Glomerular endothelial cell (primary cell): ENCODE measurements around the gene ROBO4. TPM values are rescaled to one million over a fixed set of nuclear protein-coding genes. Genes with fewer than 3 reads are reported as not detected.

ENCODE experiments used
- DNase-seq: peaks from one replicate; pipeline ENCODE4 v3.0.0-alpha.2; 2011; ENCODE audit warnings: low read depth, low spot score; ENCODE audit errors: extremely low read depth
- total RNA-seq: library from RNA; depleted of rRNA; stranded (reverse); fragments of >200 nt; gene quantifications from 2 replicates; pipeline ENCODE4 v1.2.3, GENCODE V29; 2015

ROBO4 gene
- total RNA-seq, 1 donor from 2014 or later, result 785 TPM

- no peak for DNase-seq
Measured at GRCh38 chr11:124890683-124891372, 6.8 kb downstream of the ROBO4 start.

- DNase-seq, result no peak
Measured at GRCh38 chr11:124890151-124890550, 7.5 kb downstream of the ROBO4 start.

GRCh38 chr11:124889191-124890091 is 8.2 kb downstream of the ROBO4 start:
- no peak for DNase-seq

- no peak for DNase-seq
Measured at GRCh38 chr11:124887667-124888013, 10.0 kb downstream of the ROBO4 start.

- DNase-seq, result no peak
Measured at GRCh38 chr11:124886978-124887666, 10.5 kb downstream of the ROBO4 start.

- DNase-seq, result no peak
Measured at GRCh38 chr11:124886476-124886875, 11.2 kb downstream of the ROBO4 start.

- no peak for DNase-seq
Measured at GRCh38 chr11:124884869-124885479, 12.7 kb downstream of the ROBO4 start.

- DNase-seq, result no peak
Measured at GRCh38 chr11:124884340-124884739, 13.3 kb downstream of the ROBO4 start.

GRCh38 chr11:124882339-124883071 is 15.2 kb downstream of the ROBO4 start:
- DNase-seq, result no peak

- no peak for DNase-seq
Measured at GRCh38 chr11:124880958-124881357, 16.7 kb downstream of the ROBO4 start.

- no peak for DNase-seq
Measured at GRCh38 chr11:124880290-124880611, 17.4 kb downstream of the ROBO4 start.

GRCh38 chr11:124879493-124880289 is 18.0 kb downstream of the ROBO4 start:
- no peak for DNase-seq

GRCh38 chr11:124878759-124879492 is 18.7 kb downstream of the ROBO4 start:
- no peak for DNase-seq

GRCh38 chr11:124877910-124878758 is 19.5 kb downstream of the ROBO4 start:
- no peak for DNase-seq

- no peak for DNase-seq
Measured at GRCh38 chr11:124877631-124877909, 20.1 kb downstream of the ROBO4 start.

- no peak for DNase-seq
Measured at GRCh38 chr11:124876818-124877630, 20.6 kb downstream of the ROBO4 start.
